K562 (cell line): ENCODE measurements around the gene TPRG1L.

Experiments used
- EGR1 ChIP-seq: fragments of 450-650 bp; conservative IDR thresholded peaks from 2 replicates; pipeline ENCODE4 v1.6.1; 2017; ENCODE audit warnings: mild to moderate bottlenecking
- IRF2 ChIP-seq: sonication (generic); formaldehyde crosslinking; IDR thresholded peaks from 2 replicates; pipeline ENCODE4 v1.8.1; 2022; ENCODE audit warnings: mild to moderate bottlenecking, missing genetic modification reagents
- NFIC ChIP-seq: fragments of 450-650 bp; IDR thresholded peaks from 2 replicates; pipeline ENCODE4 v1.6.1; 2017; ENCODE audit warnings: mild to moderate bottlenecking, inconsistent platforms

DNA sequence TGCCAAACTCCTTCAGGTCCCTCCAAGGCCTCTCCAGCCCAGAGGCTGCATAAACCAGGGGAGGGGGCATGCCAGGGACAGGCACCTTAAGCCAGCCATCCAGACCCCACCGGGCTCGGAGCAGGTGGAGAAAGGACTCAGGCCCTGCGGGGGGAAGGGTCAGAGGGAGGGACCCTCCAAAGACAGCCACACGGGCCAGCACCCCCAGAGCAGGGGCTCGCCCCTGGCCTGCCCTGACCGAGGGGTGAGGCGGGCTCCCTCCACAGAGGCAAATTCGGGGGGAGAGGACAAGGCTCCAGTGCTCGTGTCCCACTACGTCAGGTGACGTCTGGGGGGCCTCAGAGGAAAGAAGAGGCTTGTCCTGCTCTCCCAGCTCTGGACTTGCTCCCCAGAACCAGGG is 21.7 kb upstream of the TPRG1L start:
- TF ChIP-seq IRF2 (CRISPR knock-in tag) (no peak), EGR1 (no peak), NFIC (no peak)
